ENCODE results near the gene CHTF8. TPM values are rescaled to one million over a fixed set of nuclear protein-coding genes. Genes with fewer than 3 reads are reported as not detected.
A peak's percentile ranks its signal among the peaks of the same experiment; 100 is the strongest.

The CHTF8 gene
- total RNA-seq, 2 donors from 2014 or later, result 63.7 to 99.5 TPM

DNA sequence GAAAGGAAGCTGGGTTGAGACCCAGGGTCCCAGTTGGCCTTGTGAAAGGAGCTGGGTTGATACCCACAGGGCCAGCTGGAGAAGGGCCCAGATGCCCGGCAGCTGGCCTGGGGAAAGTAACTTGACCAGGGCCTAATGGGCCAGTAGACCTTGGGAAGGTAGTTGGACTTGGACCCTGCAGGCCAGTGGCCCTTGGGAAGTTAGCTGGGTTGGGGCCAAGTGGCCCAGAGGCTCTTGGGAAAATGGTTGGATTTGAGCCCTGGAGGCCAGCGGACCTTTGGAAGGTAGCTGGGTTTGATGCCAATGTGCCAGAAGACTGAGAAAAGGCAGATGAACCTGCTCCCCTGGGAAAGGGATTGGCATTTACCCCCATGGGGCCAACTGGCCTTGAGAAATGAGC is 13.4 kb downstream of the CHTF8 start:
- peaks cover 7 to 22% of the 10 kb centered on the region in 2 donors for H3K4me1 ChIP-seq (ENCODE audit: control insufficient read depth in 1 of 2, low read depth in 2 of 2)
- DNase-seq (ENCODE audit: low spot score), result no peak
- no peak for ATAC-seq (ENCODE audit: insufficient number of reproducible peaks, low FRiP score, low read depth)
- H3K27me3 ChIP-seq (replicated peaks; ENCODE audit: insufficient read depth), result no peaks in the 10 kb centered on the region
- no peak overlapping the region for H3K27ac ChIP-seq
- no peaks in the 10 kb centered on the region for H3K9me3 ChIP-seq
- H3K4me3 ChIP-seq, result no peak overlapping the region
- peaks cover 48% of the 10 kb centered on the region for H3K36me3 ChIP-seq
- TF ChIP-seq, protein P1, sequence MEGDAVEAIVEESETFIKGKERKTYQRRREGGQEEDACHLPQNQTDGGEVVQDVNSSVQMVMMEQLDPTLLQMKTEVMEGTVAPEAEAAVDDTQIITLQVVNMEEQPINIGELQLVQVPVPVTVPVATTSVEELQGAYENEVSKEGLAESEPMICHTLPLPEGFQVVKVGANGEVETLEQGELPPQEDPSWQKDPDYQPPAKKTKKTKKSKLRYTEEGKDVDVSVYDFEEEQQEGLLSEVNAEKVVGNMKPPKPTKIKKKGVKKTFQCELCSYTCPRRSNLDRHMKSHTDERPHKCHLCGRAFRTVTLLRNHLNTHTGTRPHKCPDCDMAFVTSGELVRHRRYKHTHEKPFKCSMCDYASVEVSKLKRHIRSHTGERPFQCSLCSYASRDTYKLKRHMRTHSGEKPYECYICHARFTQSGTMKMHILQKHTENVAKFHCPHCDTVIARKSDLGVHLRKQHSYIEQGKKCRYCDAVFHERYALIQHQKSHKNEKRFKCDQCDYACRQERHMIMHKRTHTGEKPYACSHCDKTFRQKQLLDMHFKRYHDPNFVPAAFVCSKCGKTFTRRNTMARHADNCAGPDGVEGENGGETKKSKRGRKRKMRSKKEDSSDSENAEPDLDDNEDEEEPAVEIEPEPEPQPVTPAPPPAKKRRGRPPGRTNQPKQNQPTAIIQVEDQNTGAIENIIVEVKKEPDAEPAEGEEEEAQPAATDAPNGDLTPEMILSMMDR (IDR thresholded peaks at IDR 0.05), result no peak

GRCh38 chr16:69118468-69118867 is 13.9 kb downstream of the CHTF8 start:
- no peak for ATAC-seq (ENCODE audit: insufficient number of reproducible peaks, low FRiP score, low read depth)

GRCh38 chr16:69116906-69117305 is 15.5 kb downstream of the CHTF8 start:
- peaks cover 51% of the 10 kb centered on the region for H3K36me3 ChIP-seq
- TF ChIP-seq, protein P1 (IDR thresholded peaks at IDR 0.05), result no peak
- peaks cover 7 to 22% of the 10 kb centered on the region in 2 donors for H3K4me1 ChIP-seq (ENCODE audit: control insufficient read depth in 1 of 2, low read depth in 2 of 2)
- H3K9me3 ChIP-seq, result no peaks in the 10 kb centered on the region
- no peak for DNase-seq (ENCODE audit: low spot score)
- H3K27ac ChIP-seq, result peak overlapping the region in 1 of 2 donors; percentile 13
- H3K27me3 ChIP-seq (replicated peaks; ENCODE audit: insufficient read depth), result no peaks in the 10 kb centered on the region
- H3K4me3 ChIP-seq, result no peak overlapping the region
- ATAC-seq (ENCODE audit: insufficient number of reproducible peaks, low FRiP score, low read depth), result no peak

More at GRCh38 chr16:69118468-69118867, 13.9 kb downstream of the CHTF8 start:
- Histone ChIP-seq H3K9me3 (no peaks in the 10 kb centered on the region), H3K36me3 (peaks cover 51% of the 10 kb centered on the region), H3K4me3 (no peak overlapping the region), H3K27me3 (replicated peaks; ENCODE audit: insufficient read depth) (no peaks in the 10 kb centered on the region), H3K4me1 (ENCODE audit: control insufficient read depth in 1 of 2, low read depth in 2 of 2) (peaks cover 7 to 22% of the 10 kb centered on the region in 2 donors), H3K27ac (no peak overlapping the region)
- DNase-seq (ENCODE audit: low spot score), result no peak
- TF ChIP-seq, protein P1 (IDR thresholded peaks at IDR 0.05), result no peak

DNA sequence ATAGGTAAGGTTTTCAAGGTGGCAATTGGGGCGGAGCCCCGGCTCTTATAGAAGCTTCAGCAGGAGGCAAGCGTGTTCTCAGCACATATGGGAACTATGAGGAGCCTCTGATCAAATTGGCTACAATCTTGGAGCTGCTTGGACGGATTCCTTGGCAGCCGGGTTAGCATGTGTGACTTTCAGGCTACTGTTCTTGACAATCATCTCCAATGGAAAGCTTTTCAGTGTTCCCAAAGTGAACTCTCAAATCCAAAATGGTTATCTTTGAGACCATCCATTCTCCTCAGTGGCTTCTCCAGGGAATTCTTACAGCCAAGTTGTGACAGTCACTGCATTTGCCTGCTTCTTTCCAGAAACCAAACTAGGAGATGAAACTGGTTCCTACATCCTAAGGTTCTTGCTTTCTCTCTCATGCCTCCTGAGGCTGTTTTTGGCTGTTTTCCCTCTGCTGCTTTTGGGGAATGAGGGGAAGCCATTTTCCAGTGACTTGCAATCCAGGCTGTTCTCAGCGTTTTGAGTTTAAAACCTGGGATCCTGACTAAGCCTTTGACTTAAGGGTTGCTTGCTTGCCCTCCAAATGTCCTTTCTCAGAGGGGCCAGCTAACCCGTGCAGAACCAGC is 16.0 kb downstream of the CHTF8 start:
- DNase-seq (ENCODE audit: low spot score) (no peak), ATAC-seq (ENCODE audit: insufficient number of reproducible peaks, low FRiP score, low read depth) (no peak)
- H3K9me3 ChIP-seq, result no peaks in the 10 kb centered on the region
- TF ChIP-seq, protein P1 (IDR thresholded peaks at IDR 0.05), result no peak
- no peaks in the 10 kb centered on the region for H3K27me3 ChIP-seq (replicated peaks; ENCODE audit: insufficient read depth)
- H3K4me3 ChIP-seq, result no peak overlapping the region
- peaks cover 51% of the 10 kb centered on the region for H3K36me3 ChIP-seq
- H3K27ac ChIP-seq, result peak overlapping the region in 1 of 2 donors; percentile 13
- H3K4me1 ChIP-seq (ENCODE audit: control insufficient read depth in 1 of 2, low read depth in 2 of 2), result peaks cover 7 to 22% of the 10 kb centered on the region in 2 donors

GRCh38 chr16:69115837-69116236 is 16.6 kb downstream of the CHTF8 start:
- TF ChIP-seq, protein P1 (IDR thresholded peaks at IDR 0.05), result no peak
- no peak overlapping the region for H3K27ac ChIP-seq
- no peak overlapping the region for H3K4me3 ChIP-seq
- DNase-seq (ENCODE audit: low spot score) (no peak), ATAC-seq (ENCODE audit: insufficient number of reproducible peaks, low FRiP score, low read depth) (no peak)
- H3K36me3 ChIP-seq, result peaks cover 47% of the 10 kb centered on the region
- H3K27me3 ChIP-seq (replicated peaks; ENCODE audit: insufficient read depth), result no peaks in the 10 kb centered on the region
- peaks cover 7 to 22% of the 10 kb centered on the region in 2 donors for H3K4me1 ChIP-seq (ENCODE audit: control insufficient read depth in 1 of 2, low read depth in 2 of 2)
- H3K9me3 ChIP-seq, result no peaks in the 10 kb centered on the region
